HCT116 (cell line): ENCODE measurements around the gene CYP2U1. TPM values are rescaled to one million over a fixed set of nuclear protein-coding genes. Genes with fewer than 3 reads are reported as not detected.

Experiments
- ATAC-seq: fragments of 200-7000 bp; cut with Tn5 transposase; 2 replicates; pipeline ENCODE4 v1.9.1; 2020; ENCODE audit warnings: mild to moderate bottlenecking, moderate library complexity
- BruUV-seq: library from RNA; stranded (reverse); fragments of 400-500 nt; replicated peaks from 2 replicates; lab custom pipeline; 2021; lab: Mats Ljungman, UMichigan
- CTCF ChIA-PET: fragments of 300-600 bp; sonication (Branson Sonifier 250); formaldehyde crosslinking; loops from one replicate; lab custom pipeline; 2021; ENCODE audit warnings: antibody characterized with exemption; lab: Charles Lee
- POLR2A ChIA-PET: fragments of 300-600, 350-600 bp; sonication (Branson Sonifier 250); formaldehyde crosslinking; loops from one replicate; lab custom pipeline; 2021; ENCODE audit warnings: antibody characterized with exemption; lab: Charles Lee
- RAD21 ChIA-PET, 2 experiments: fragments of 300-600 bp; sonication (Branson Sonifier 250); formaldehyde crosslinking; loops; one replicate each; lab custom pipeline; 2023; ENCODE audit warnings: low total read pairs in 2 of 2; ENCODE audit not compliant: uncharacterized antibody in 2 of 2, unreplicated experiment in 2 of 2, low non-redundant PET in 1 of 2; lab: Charles Lee
- DNase-seq: peaks from one replicate; pipeline ENCODE4 v3.0.0-alpha.2; 2010; ENCODE audit warnings: low read depth, low spot score
- H2AFZ ChIP-seq: fragments of 200-600 bp; shearing (Covaris generic), sonication (generic); 2 replicates; pipeline ENCODE4 v1.6.1; 2017; ENCODE audit warnings: low read depth, mixed run types, mixed read lengths, antibody characterized with exemption, low read length; ENCODE audit not compliant: poor library complexity, severe bottlenecking
- H3K27ac ChIP-seq: 2 replicates; pipeline ENCODE4 v1.5.1; 2012; ENCODE audit warnings: low read depth, low read length
- H3K27me3 ChIP-seq: fragments of 200-600 bp; sonication (generic); 2 replicates; pipeline ENCODE4 v1.6.1; 2016; ENCODE audit warnings: mixed run types, low read length, mixed read lengths; ENCODE audit not compliant: insufficient read depth
- H3K36me3 ChIP-seq, 2 experiments: fragments of 200-500 bp in 1 of 2; fragments of 200-600 bp in 1 of 2; sonication (Bioruptor generic) in 1 of 2; sonication (generic) in 1 of 2; 2 replicates each; pipeline versions ENCODE4 v1.5.1 to v1.6.1; 2014 to 2016; ENCODE audit warnings: low read length in 2 of 2, inconsistent platforms in 1 of 2, mixed read lengths in 1 of 2, mixed run types in 1 of 2; ENCODE audit not compliant: insufficient read depth in 2 of 2, control insufficient read depth in 1 of 2
- H3K4me1 ChIP-seq, 2 experiments: fragments of 200-600 bp in 1 of 2; sonication (generic) in 1 of 2; 2 replicates each; pipeline versions ENCODE4 v1.5.1 to v1.6.1; 2012 to 2017; ENCODE audit warnings: low read length in 2 of 2, inconsistent platforms in 1 of 2, mild to moderate bottlenecking in 1 of 2, mixed read lengths in 1 of 2, mixed run types in 1 of 2, moderate library complexity in 1 of 2; ENCODE audit not compliant: insufficient read depth in 2 of 2, control insufficient read depth in 1 of 2
- H3K4me2 ChIP-seq: fragments of 200-600 bp; sonication (generic); 2 replicates; pipeline ENCODE4 v1.6.1; 2017; ENCODE audit warnings: mixed run types, low read length, mixed read lengths
- H3K4me3 ChIP-seq, 2 experiments: fragments of 200-600 bp in 1 of 2; sonication (generic) in 1 of 2; replicated peaks in 1 of 2; 2 replicates each; pipeline ENCODE4 v1.5.1; 2011 to 2016; ENCODE audit warnings: low read length in 2 of 2, control low read depth in 1 of 2, low read depth in 1 of 2, mild to moderate bottlenecking in 1 of 2, mixed read lengths in 1 of 2, mixed run types in 1 of 2
- H3K79me2 ChIP-seq: fragments of 200-600 bp; sonication (generic); 2 replicates; pipeline ENCODE4 v1.6.1; 2017; ENCODE audit warnings: mild to moderate bottlenecking, mixed run types, low read length, moderate library complexity, mixed read lengths; ENCODE audit not compliant: insufficient read depth
- H3K9ac ChIP-seq: fragments of 200-600 bp; sonication (generic); 2 replicates; pipeline ENCODE4 v1.6.1; 2016; ENCODE audit warnings: low read length, mixed read lengths
- H3K9me2 ChIP-seq: fragments of 200-600 bp; sonication (generic), shearing (Covaris generic); 2 replicates; pipeline ENCODE4 v1.6.1; 2017; ENCODE audit warnings: mixed run types, mild to moderate bottlenecking, moderate library complexity; ENCODE audit not compliant: insufficient read depth
- H3K9me3 ChIP-seq, 2 experiments: fragments of 200-500 bp in 1 of 2; fragments of 200-600 bp in 1 of 2; sonication (Bioruptor generic) in 1 of 2; sonication (generic) in 1 of 2; 2 replicates each; pipeline ENCODE4 v1.6.1; 2014 to 2017; ENCODE audit warnings: low read length in 2 of 2, mixed read lengths in 2 of 2, inconsistent platforms in 1 of 2, low read depth in 1 of 2, mild to moderate bottlenecking in 1 of 2, mixed run types in 1 of 2, moderate library complexity in 1 of 2; ENCODE audit not compliant: control insufficient read depth in 1 of 2, insufficient read depth in 1 of 2
- H4K20me1 ChIP-seq: fragments of 200-600 bp; sonication (generic), shearing (Covaris generic); 2 replicates; pipeline ENCODE4 v1.6.1; 2017; ENCODE audit warnings: mixed run types, mild to moderate bottlenecking, moderate library complexity; ENCODE audit not compliant: insufficient read depth
- CBX3 ChIP-seq: IDR thresholded peaks from 2 replicates; pipeline ENCODE4 v1.6.1; 2012; ENCODE audit warnings: low read depth
- CEBPB ChIP-seq: IDR thresholded peaks from 2 replicates; pipeline ENCODE4 v1.6.1; 2012; ENCODE audit warnings: low read depth
- EZH2 ChIP-seq: fragments of 200-600 bp; sonication (generic); IDR thresholded peaks from 2 replicates; pipeline ENCODE4 v1.6.1; 2017; ENCODE audit warnings: antibody characterized with exemption, mixed run types
- MAX ChIP-seq: IDR thresholded peaks from 2 replicates; pipeline ENCODE4 v1.6.1; 2012
- POLR2A ChIP-seq: IDR thresholded peaks from 2 replicates; pipeline ENCODE4 v1.7.0; 2011; ENCODE audit warnings: borderline replicate concordance; ENCODE audit not compliant: insufficient read depth, insufficient read length; ENCODE audit errors: extremely low read depth
- POLR2AphosphoS5 ChIP-seq: IDR thresholded peaks from 2 replicates; pipeline ENCODE4 v1.6.1; 2011; ENCODE audit warnings: mild to moderate bottlenecking, low read depth, low read length, moderate library complexity
- RAD21 ChIP-seq: IDR thresholded peaks from 2 replicates; pipeline ENCODE4 v1.6.1; 2012; ENCODE audit warnings: low read depth, mild to moderate bottlenecking
- SIN3A ChIP-seq: IDR thresholded peaks from 2 replicates; pipeline ENCODE4 v1.6.1; 2012; ENCODE audit warnings: low read depth
- SRF ChIP-seq: IDR thresholded peaks from 2 replicates; pipeline ENCODE4 v1.6.1; 2012; ENCODE audit warnings: low read depth
- TCF7L2 ChIP-seq: IDR thresholded peaks from 2 replicates; pipeline ENCODE4 v1.7.0; 2011; ENCODE audit warnings: borderline replicate concordance, inconsistent platforms; ENCODE audit not compliant: insufficient read depth, insufficient read length; ENCODE audit errors: extremely low read depth
- YY1 ChIP-seq: IDR thresholded peaks from 2 replicates; pipeline ENCODE4 v1.6.1; 2011; ENCODE audit warnings: low read length, low read depth, moderate library complexity, mild to moderate bottlenecking; ENCODE audit not compliant: insufficient replicate concordance; ENCODE audit errors: extremely low read depth
- intact Hi-C: fragments of 100-400 bp; cut with micrococcal nuclease; formaldehyde crosslinking; loops from 2 replicates; pipeline ENCODE4 v1.10.0; 2022
- total RNA-seq: library from RNA; stranded (reverse); gene quantifications from one replicate; pipeline ENCODE4 v1.2.1, GENCODE V29; 2021; ENCODE audit not compliant: unreplicated experiment

Gene CYP2U1
- total RNA-seq, 1 experiment from 2014 or later: 4.0 TPM

GRCh38 chr4:107999932-108000539 is 68.7 kb downstream of the CYP2U1 start:
- POLR2A ChIA-PET: no interaction called here
- no peak for DNase-seq

GRCh38 chr4:108001540-108002135 is 70.3 kb downstream of the CYP2U1 start:
- Histone ChIP-seq H3K36me3 (no peaks in the 10 kb centered on the region), H3K4me1 (no peaks in the 10 kb centered on the region), H4K20me1 (no peaks in the 10 kb centered on the region), H3K4me2 (no peak overlapping the region), H3K9me2 (no peaks in the 10 kb centered on the region), H3K79me2 (no peaks in the 10 kb centered on the region; the same call in 1 of the 2 replicates), H3K9ac (no peak overlapping the region)
- ChIA-PET POLR2A (interaction anchor here (0.6 kb wide), 1 partner anchor 37 kb away, joined by 3 read pairs; no protein-coding TSS in a partner anchor), RAD21 (no interaction called here), CTCF (no interaction called here)
- intact Hi-C loops: no loop called here
- no peak for DNase-seq
- no peak for ATAC-seq
- no peak for TF ChIP-seq POLR2AphosphoS5
- TF ChIP-seq, all 23 proteins: peak for 0
- BruUV-seq: no TSS peak
- no peak overlapping the region for H3K27ac ChIP-seq
- no peak overlapping the region for H3K4me3 ChIP-seq
- H2AFZ ChIP-seq: no peak overlapping the region
- H3K9me3 ChIP-seq: no peaks in the 10 kb centered on the region
- no peaks in the 10 kb centered on the region for H3K27me3 ChIP-seq

More at GRCh38 chr4:107999932-108000539, 68.7 kb downstream of the CYP2U1 start:
- H3K27ac ChIP-seq: no peak overlapping the region
- RAD21 ChIA-PET: no interaction called here
- H3K4me2 ChIP-seq: no peak overlapping the region
- TF ChIP-seq TCF7L2 (no peak), POLR2A (no peak), YY1 (no peak), MAX (no peak), CBX3 (no peak), SIN3A (no peak), RAD21 (no peak), SRF (no peak), CEBPB (no peak), EZH2 (no peak)
- no peaks in the 10 kb centered on the region for H3K4me1 ChIP-seq
- H3K9me2 ChIP-seq: no peaks in the 10 kb centered on the region
- no peaks in the 10 kb centered on the region for H4K20me1 ChIP-seq
- no peaks in the 10 kb centered on the region for H3K36me3 ChIP-seq
- no peak for ATAC-seq
- no TSS peak for BruUV-seq
- CTCF ChIA-PET: no interaction called here
- intact Hi-C loops: no loop called here
- H3K79me2 ChIP-seq: peaks cover 10% of the 10 kb centered on the region
- H3K9me3 ChIP-seq: no peaks in the 10 kb centered on the region
- H2AFZ ChIP-seq: no peak overlapping the region
- H3K9ac ChIP-seq: no peak overlapping the region
- H3K27me3 ChIP-seq: no peaks in the 10 kb centered on the region
- H3K4me3 ChIP-seq: no peak overlapping the region

Other genes with a start within 250 kb of the CYP2U1 start
- gene PAPSS1, start 211.3 kb upstream of the CYP2U1 start, total RNA-seq: 59.0 TPM
- 36.6 TPM for gene SGMS2, start 106.6 kb upstream of the CYP2U1 start, total RNA-seq
- gene HADH, start 58.3 kb downstream of the CYP2U1 start, total RNA-seq: 30.2 TPM
- gene LEF1, start 237.4 kb downstream of the CYP2U1 start, total RNA-seq: 0.79 TPM